ENCODE data around the gene OCLN. TPM values are rescaled to one million over a fixed set of nuclear protein-coding genes. Genes with fewer than 3 reads are reported as not detected.
"Not testable (repeated sequence)": the region's sequence is repeated elsewhere in the genome, so short reads cannot be mapped to it uniquely, and the experiment has no call there.

Gene OCLN
- total RNA-seq, 1 experiment from 2014 or later: 2.9 TPM

DNA sequence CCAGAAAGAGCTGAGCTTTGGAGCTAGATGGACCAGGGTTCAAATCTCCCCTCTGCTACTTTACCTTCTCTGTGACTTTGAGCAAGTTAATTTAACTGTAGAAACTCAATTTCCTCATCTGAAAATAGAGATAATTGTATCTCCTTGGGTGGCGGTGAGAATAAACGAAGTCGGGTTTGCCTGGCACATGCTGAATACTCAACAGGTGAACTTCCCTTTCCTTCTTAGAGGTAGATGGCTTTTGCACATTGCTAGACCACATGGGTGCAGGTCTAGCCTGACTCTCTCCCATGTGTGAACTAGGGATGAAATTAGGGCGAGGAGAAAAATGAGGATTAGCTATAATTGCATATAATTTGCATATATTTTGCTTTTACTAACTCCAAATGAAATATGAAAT, 36.0 kb downstream of the OCLN start:
- no peak for DNase-seq (ENCODE audit: low spot score)

DNA sequence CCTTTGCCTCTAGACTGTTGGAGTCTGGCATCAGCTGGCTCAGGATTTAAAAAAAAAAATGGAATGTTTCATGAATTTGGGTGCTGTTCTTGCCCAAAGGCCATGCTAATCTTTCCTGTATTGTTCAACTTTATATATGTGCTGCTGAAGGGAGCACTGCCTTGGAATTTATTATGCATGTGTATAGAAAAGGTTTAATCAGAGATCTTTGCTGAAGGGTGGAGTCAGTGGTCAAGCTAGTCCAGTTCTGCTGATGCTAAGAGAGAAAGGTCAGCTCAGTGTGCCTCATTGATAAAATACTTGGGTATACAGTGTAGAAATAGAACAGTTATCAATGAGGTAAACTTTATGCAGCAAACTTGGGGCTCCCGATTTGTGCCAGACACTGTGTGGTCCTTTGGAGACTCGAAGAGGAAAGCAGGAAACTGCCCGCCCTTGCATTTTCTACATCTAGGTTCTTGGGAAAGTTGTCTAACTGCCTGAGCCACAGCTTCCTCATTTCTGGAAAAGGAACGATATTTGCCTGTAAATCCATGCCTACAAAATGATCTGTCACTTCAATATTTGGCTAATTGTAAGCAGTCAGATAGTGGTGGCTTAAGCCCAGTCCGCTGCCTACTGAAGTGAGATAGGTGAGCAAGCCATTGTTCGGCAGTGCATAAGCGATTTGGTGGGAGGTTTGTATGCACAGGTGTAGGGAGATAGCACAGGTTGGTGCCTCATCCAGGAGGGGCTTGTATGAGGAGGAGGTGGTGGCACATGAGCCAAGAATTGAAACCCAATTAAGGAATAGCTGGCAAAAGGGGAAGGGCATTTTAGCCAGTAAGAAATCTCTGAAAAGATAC, 38.2 kb downstream of the OCLN start:
- no peak for DNase-seq (ENCODE audit: low spot score)

DNA sequence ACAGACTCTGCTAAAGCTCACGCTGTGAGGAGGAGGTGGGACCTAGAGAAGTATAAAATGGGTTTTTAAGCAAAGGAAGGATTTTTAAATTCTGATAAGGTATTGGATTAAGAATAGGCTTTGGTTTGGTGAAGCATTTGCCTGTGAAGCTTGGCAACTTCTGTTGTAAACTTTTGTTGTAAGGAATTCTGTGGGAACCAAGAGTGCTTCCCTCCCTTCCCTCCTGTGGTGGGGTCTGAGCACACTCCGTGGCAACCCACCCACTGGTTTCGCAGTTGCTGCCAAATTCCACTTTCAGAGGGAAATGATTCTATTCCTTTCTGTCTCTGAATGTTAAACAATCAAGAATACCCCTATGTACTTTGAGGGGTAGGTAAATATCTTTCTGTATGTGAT, 38.8 kb downstream of the OCLN start:
- no peak for DNase-seq (ENCODE audit: low spot score)

DNA sequence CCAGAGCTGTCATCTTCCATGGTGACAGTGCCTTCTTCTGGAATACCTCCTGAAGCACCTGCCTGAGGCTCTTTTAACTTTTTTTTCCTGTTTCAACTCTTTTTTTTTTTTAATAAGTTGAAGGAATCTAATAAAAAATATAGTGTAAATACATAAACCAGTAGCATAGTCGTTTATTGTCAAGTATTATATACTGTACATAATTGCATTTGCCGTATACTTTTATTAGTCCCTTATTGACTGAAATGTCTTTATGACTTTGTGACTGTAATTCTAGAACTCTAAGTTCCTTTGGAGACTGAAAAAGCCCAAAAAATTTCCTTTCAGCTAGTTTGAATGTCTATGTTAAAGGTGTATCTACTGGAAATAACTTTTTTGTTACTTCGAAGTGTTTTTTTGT, 45.3 kb downstream of the OCLN start:
- not testable (repeated sequence) for DNase-seq (ENCODE audit: low spot score)

DNA sequence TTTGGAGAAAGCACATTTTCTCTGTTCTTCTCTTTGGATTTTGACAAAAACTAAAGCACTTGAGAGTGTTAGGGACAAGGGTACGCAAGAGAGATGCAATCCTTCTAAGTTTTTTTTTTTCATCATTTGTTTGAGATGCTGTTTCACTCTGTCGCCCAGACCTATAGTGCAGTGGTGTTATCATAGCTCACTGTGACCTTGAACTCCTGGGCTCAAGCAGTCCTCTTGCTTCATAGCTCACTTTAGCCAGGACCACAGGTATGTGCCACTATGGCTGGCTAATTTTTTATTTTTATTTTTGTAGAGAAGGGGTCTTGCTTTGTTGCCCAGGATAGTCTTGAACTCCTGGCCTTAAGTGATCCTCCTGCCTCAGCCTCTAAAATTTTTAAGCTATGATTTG, 46.1 kb downstream of the OCLN start:
- not testable (repeated sequence) for DNase-seq (ENCODE audit: low spot score)

DNA sequence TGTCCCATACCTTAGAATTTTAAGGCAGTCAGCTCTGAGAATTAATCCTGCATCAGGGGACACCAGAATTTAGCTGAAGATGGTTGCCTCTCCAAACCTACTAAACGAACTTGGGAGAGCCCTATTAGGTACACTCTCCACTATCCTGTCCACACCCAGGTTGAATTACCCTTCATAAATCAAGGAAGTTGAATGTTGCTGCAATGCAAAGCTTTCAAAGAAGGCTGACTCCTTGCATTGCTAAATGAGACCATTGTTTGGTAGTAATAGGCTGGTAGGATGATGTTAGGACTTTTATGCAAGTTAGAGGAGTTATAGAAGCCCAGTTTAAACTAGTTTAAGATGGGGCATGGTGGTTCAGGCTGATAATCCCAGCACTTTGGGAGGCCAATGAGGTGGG, 48.8 kb downstream of the OCLN start:
- not testable (repeated sequence) for DNase-seq (ENCODE audit: low spot score)

DNA sequence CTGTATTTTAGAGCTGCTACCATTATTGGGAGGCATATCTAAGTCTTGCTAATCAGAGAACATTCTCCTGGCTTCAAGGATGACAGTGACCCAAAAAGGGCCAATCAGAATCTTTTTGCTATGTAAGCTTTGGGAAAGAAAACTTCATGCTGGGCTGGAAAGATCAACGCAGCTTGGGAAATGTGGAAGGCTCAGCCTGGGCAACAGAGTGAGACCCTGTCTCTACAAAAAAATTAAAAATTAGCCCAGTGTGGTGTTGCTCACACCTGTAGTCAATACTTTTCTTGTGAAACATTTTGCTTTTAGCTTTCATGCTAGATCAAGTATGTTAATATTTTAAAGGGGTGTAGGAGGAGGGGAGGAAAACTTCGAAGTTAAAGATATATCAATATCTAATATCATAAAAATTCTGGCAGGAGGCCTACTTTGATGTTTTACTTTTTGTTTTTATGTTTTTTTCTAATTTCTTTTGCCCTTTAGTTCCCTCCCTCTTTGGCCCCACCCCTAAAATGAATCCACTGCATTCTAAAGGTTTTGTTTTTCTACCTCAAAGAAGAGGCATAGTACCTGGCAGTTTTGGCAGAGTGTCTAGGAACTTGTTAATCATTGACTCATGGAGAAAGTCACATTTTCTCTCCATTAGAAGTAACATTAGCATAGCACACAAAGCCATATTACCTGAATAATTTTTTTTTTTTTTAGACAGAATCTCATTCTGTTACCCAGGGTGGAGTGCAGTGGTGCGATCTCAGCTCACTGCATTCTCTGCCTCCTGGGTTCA, 50.4 kb downstream of the OCLN start:
- not testable (repeated sequence) for DNase-seq (ENCODE audit: low spot score)

DNA sequence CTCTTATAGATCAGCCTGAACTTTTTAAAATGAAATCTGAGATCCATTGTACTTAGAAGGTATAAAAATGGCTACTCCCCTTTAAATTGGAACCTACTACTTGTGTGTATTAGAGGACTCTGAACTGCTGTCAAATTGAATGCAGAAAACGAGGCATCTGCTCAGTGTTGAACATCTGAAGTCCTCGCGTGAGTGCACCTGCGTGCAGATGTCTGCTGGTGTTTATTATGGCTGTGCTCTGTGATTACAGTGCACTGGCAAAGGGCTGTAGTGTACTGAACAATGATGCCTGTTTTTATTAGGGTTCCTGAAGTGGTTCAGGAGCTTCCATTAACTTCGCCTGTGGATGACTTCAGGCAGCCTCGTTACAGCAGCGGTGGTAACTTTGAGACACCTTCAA, 52.0 kb downstream of the OCLN start:
- DNase-seq (ENCODE audit: low spot score): not testable (repeated sequence)

DNA sequence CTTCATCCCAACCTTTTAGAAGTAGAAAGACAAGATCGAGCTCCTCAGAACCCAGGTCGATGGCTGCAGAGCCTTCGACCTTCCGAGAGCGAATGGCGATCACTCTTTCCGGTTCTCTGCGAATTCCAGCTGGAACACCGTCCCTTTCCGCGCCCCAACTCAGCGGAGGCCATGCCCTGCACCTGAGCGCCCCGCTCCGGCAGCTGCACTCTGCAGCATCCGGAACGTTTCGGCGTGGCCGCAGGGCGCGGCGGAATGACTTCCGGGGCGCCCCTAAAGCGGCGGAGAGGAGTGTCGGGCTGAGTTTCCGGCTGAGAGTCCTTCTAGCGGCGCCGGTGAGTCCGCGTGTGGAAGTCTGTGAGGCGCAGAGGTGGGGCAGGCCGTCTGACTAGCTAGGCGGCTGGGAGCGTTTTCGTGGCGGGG, 67.3 kb downstream of the OCLN start, which contains the start of gene GTF2H2C:
Gene GTF2H2C (plus strand): TSS at position 284 of the 423 bp plus-strand sequence. CDS start 4,942 bp downstream, outside the sequence.
- peak; percentile 35 for DNase-seq (ENCODE audit: low spot score)

DNA sequence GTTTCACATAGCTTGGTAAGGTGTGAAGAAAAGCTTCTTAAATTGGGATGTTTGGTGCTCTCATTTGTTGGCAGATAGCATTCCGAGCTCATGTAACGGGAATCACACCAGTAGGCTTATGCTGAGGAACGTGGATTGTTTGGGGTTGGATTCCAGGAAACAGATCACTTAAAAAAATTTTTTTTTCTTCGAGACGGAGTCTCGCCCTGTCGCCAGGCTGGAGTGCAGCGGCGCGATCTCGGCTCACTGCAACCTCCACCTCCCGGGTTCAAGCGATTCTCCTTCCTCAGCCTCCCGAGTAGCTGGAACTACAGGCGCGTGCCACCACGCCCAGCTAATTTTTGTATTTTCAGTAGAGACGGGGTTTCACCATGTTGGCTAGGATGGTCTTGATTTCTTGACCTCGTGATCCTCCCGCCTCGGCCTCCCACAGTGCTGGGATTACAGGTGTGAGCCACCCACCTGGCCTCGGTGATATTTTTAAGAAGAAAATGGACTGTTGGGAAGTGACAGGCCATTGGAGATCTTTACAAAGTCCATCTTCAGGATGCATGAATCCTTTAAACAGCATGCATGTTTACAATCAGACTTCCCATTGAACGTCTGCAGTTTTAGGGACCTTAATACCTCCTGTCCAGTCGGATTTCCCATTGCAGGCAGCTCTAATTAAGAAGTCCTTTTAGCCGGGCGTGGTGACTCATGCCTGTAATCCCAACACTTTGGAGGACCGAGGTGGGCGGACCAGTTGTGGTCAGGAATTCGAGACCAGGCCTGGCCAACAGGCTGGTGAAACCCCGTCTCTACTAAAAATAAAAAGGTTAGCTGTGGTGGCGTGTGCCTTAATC, 68.2 kb downstream of the OCLN start:
- DNase-seq (ENCODE audit: low spot score): peak; percentile 4

DNA sequence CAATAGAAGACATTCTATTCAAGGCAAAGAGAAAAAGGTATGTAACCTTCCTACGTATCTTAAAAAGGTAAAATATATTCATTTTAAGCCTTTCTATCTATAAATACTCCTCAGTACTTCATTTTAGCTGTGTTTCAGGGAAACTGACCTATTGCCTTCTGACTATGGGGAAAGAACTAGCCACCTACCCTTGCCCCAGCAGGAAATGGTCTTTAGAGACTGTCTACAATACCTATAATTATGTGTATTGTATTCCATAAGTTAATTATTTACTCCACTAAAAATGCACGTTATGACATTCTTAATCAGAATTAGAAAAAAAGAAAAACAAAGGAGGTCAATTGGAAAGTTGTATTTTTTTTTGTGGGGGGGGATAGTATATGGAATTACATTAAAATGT, 73.6 kb downstream of the OCLN start:
- not testable (repeated sequence) for DNase-seq (ENCODE audit: low spot score)

DNA sequence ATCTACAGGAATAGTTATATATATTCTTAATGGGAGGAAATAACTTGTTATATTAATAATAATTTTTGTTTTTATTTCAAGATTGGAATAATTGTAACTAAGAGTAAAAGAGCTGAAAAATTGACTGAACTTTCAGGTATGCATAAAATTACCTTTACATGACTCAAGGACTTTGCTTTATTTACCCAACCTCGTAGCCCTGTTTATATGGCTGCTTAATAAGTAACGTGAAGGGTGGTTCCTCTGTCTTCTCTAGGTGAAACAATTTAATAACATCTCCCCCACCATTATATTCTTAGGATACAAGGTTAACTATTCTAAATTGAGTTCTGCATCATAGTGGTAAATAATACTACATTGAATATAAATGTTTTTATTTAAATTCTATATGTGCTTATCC, 75.5 kb downstream of the OCLN start:
- DNase-seq (ENCODE audit: low spot score): not testable (repeated sequence)

DNA sequence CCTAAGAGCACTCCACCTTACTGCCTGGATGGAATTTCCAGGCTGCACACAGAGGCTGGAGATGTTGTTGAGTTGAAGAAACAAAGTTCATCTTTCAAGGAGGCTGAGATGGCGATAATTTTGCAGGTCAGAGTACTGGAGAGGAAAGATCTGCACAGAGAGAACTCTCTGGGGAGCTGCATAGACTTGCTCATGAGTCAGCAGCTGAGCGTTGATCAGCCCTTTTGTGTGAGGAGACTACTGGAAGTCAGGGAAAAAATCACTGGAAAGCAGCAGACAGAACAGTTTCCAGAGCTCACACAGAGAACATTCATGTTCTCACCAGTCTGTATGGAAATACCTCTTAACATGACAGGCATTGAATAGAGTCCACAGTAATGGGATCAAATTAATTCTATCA, 90.8 kb downstream of the OCLN start:
- not testable (repeated sequence) for DNase-seq (ENCODE audit: low spot score)

DNA sequence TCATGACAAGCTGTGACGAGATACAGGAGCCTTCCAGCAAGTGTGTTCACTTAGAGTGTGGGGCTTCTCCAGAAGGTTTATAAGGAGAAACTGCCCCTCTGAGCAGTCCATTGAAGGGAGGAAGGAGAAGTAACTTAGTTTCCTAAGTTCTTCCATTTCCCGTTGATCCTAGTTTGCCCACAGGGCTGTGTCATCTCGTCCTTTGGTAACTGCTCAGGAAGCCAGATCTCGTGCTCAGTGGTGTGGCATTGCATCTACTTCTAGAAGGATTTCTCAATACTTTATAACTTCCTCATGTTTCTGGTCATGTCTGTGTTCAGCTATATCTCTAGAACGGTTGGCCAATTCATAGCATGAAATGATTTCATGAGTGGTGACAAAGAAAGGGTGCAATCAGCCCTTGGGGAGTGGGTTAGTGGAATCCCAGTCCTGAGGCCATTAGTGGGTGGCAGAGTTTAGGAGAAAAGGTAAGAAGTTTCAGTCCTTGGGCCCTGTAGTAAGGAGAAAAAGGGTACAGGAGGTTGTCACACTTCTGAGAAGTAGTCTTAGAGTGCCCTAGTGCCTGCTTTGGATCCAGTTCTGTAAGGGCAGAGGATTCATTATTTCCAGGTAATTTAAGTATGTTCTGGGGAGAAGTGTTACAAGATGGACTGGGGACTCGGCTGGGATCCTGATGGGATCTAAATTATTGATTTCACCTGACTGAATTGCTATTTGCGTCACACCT, 103.7 kb downstream of the OCLN start:
- DNase-seq (ENCODE audit: low spot score): not testable (repeated sequence)

DNA sequence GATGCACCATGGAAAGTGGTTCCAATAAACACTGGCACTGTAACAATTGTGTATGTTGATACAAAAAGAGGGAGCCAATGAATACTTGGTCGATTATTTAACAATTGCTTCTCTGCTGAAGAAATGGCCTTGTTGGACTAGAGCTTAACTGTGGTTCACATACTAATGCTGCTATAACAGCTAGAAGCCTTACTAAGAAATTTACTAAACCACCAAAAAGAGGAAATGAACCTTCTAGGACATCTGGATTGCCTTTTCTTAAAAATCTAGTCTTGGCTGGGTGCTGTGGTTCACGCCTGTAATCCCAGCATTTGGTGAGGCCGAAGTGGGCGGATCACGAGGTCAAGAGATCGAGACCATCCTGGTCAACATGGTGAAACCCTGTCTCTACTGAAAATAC, 109.4 kb downstream of the OCLN start:
- DNase-seq (ENCODE audit: low spot score): not testable (repeated sequence)

DNA sequence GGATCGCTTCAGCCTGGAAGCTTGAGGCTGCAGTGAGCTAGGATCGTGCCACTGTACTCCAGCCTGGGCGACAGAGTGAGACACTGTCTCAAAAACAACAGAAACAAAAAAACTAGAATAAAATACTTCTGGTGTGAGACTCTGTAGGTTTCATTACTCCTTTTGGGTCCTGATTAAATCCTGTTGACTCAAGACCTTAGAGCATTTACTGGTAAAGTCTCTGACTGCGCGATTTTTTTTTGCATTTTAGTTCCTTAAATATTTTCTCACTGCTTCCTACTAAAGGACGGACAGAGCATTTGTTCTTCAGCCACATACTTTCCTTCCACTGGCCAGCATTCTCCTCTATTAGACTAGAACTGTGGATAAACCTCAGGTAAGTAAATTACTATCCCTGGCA, 114.2 kb downstream of the OCLN start:
- DNase-seq (ENCODE audit: low spot score): not testable (repeated sequence)

Other genes starting within 250 kb of the OCLN start
- gene CCDC125, start 160.0 kb upstream of the OCLN start, total RNA-seq (2014; rRNA removed; shearing (Covaris generic)): 0.64 and 4.0 TPM in 2 replicates
- gene AK6, start 123.3 kb upstream of the OCLN start, total RNA-seq (2014; rRNA removed; shearing (Covaris generic)): 27.3 and 37.3 TPM in 2 replicates
- gene TAF9, start 123.3 kb upstream of the OCLN start, total RNA-seq (2014; rRNA removed; shearing (Covaris generic)): 149 and 164 TPM in 2 replicates
- gene RAD17, start 123.0 kb upstream of the OCLN start, total RNA-seq (2014; rRNA removed; shearing (Covaris generic)): 14.8 and 17.6 TPM in 2 replicates
- 0.08 and 0.12 TPM in 2 replicates for gene MARVELD2, start 77.7 kb upstream of the OCLN start, total RNA-seq (2014; rRNA removed; shearing (Covaris generic))
- 26.5 and 37.3 TPM in 2 replicates for gene GTF2H2C, start 67.4 kb downstream of the OCLN start, total RNA-seq (2014; rRNA removed; shearing (Covaris generic))